IMR-90 (cell line): Measurements from ENCODE around the gene FOSB. TPM values are rescaled to one million over a fixed set of nuclear protein-coding genes. Genes with fewer than 3 reads are reported as not detected.

Source experiments
- ATAC-seq: fragments of 200-7000 bp; cut with Tn5 transposase; 2 replicates; pipeline ENCODE4 v1.9.1; 2020; ENCODE audit warnings: low read depth, mild to moderate bottlenecking, moderate library complexity
- BruUV-seq: library from RNA; stranded (reverse); fragments of 400-500 nt; replicated peaks from 2 replicates; lab custom pipeline; 2021; lab: Mats Ljungman, UMichigan
- CTCF ChIA-PET: fragments of 300-600 bp; formaldehyde crosslinking; extraction: SDS; loops from one replicate; lab custom pipeline; 2021; ENCODE audit warnings: antibody characterized with exemption; lab: Yijun Ruan, JAX
- POLR2A ChIA-PET: fragments of 300-600 bp; sonication (Branson Sonifier 250); formaldehyde crosslinking; loops from one replicate; lab custom pipeline; 2022; ENCODE audit warnings: antibody characterized with exemption; ENCODE audit not compliant: unreplicated experiment; lab: Charles Lee
- DNase-seq: peaks from one replicate; pipeline ENCODE4 v3.0.0; 2013
- H2AFZ ChIP-seq: replicated peaks from 2 replicates; pipeline ENCODE3; 2013; ENCODE audit warnings: low read length, mild to moderate bottlenecking; ENCODE audit not compliant: poor library complexity
- H2AK5ac ChIP-seq: 2 replicates; pipeline ENCODE4 v1.6.1; 2013; ENCODE audit warnings: low read depth, low read length, inconsistent platforms
- H2AK9ac ChIP-seq: replicated peaks from 2 replicates; pipeline ENCODE3; 2013; ENCODE audit warnings: mild to moderate bottlenecking, low read depth, low read length, moderate library complexity; ENCODE audit not compliant: poor library complexity
- H2BK120ac ChIP-seq: 2 replicates; pipeline ENCODE4 v1.6.1; 2013; ENCODE audit warnings: low read depth, low read length, inconsistent platforms
- H2BK15ac ChIP-seq: 3 replicates; pipeline ENCODE4 v1.6.1; 2013; ENCODE audit warnings: low read depth, low read length, inconsistent platforms
- H2BK20ac ChIP-seq: 2 replicates; pipeline ENCODE4 v1.6.1; 2013; ENCODE audit warnings: low read depth, mild to moderate bottlenecking, inconsistent platforms, low read length, moderate library complexity
- H2BK5ac ChIP-seq: 2 replicates; pipeline ENCODE4 v1.6.1; 2013; ENCODE audit warnings: mild to moderate bottlenecking, low read depth, low read length, inconsistent platforms; ENCODE audit not compliant: poor library complexity, severe bottlenecking
- H3K14ac ChIP-seq: replicated peaks from 2 replicates; pipeline ENCODE4 v1.6.1; 2013; ENCODE audit warnings: low read depth, low read length, inconsistent platforms
- H3K18ac ChIP-seq: 2 replicates; pipeline ENCODE4 v1.6.1; 2013; ENCODE audit warnings: low read depth, low read length, control low read depth
- H3K23ac ChIP-seq: 2 replicates; pipeline ENCODE4 v1.6.1; 2013; ENCODE audit warnings: low read depth, low read length, inconsistent platforms
- H3K27ac ChIP-seq: 2 replicates; pipeline ENCODE4 v1.5.1; 2013; ENCODE audit warnings: mild to moderate bottlenecking, control low read depth, low read length; ENCODE audit not compliant: insufficient read depth
- H3K27me3 ChIP-seq: 2 replicates; pipeline ENCODE4 v1.6.1; 2013; ENCODE audit warnings: low read length; ENCODE audit not compliant: control insufficient read depth, insufficient read depth
- H3K36me3 ChIP-seq: 2 replicates; pipeline ENCODE4 v1.6.1; 2013; ENCODE audit warnings: low read length, mixed read lengths; ENCODE audit not compliant: control insufficient read depth, insufficient read depth
- H3K4ac ChIP-seq: 2 replicates; pipeline ENCODE4 v1.6.1; 2013; ENCODE audit warnings: low read depth, low read length, inconsistent platforms
- H3K4me1 ChIP-seq: 2 replicates; pipeline ENCODE4 v1.6.1; 2013; ENCODE audit warnings: low read length, mixed read lengths; ENCODE audit not compliant: control insufficient read depth, insufficient read depth
- H3K4me2 ChIP-seq: 2 replicates; pipeline ENCODE4 v1.6.1; 2013; ENCODE audit warnings: low read depth, mild to moderate bottlenecking, control low read depth, low read length, moderate library complexity
- H3K4me3 ChIP-seq: 2 replicates; pipeline ENCODE4 v1.5.1; 2013; ENCODE audit warnings: low read depth, mild to moderate bottlenecking, control low read depth, low read length, moderate library complexity; ENCODE audit not compliant: insufficient read depth
- H3K56ac ChIP-seq: 2 replicates; pipeline ENCODE4 v1.6.1; 2013; ENCODE audit warnings: low read length, inconsistent platforms; ENCODE audit not compliant: insufficient read depth; ENCODE audit errors: extremely low read depth
- H3K79me1 ChIP-seq, 2 experiments: 2 replicates each; pipeline ENCODE4 v1.6.1; 2013; ENCODE audit warnings: low read length in 2 of 2, inconsistent platforms in 1 of 2, low read depth in 1 of 2
- H3K9ac ChIP-seq: 2 replicates; pipeline ENCODE4 v1.6.1; 2013; ENCODE audit warnings: low read depth, low read length, control low read depth
- H3K9me1 ChIP-seq: 2 replicates; pipeline ENCODE4 v1.6.1; 2013; ENCODE audit warnings: low read length, inconsistent platforms; ENCODE audit not compliant: insufficient read depth
- H3K9me3 ChIP-seq: 2 replicates; pipeline ENCODE4 v1.6.1; 2013; ENCODE audit warnings: low read length; ENCODE audit not compliant: control insufficient read depth, insufficient read depth
- H4K20me1 ChIP-seq: 2 replicates; pipeline ENCODE4 v1.6.1; 2013; ENCODE audit warnings: low read length, inconsistent platforms; ENCODE audit not compliant: insufficient read depth
- H4K5ac ChIP-seq: 2 replicates; pipeline ENCODE4 v1.6.1; 2013; ENCODE audit warnings: mild to moderate bottlenecking, low read depth, low read length, control low read depth
- H4K8ac ChIP-seq, 2 experiments: 2 replicates each; pipeline ENCODE4 v1.6.1; 2013; ENCODE audit warnings: low read depth in 2 of 2, low read length in 2 of 2, control low read depth in 1 of 2, inconsistent platforms in 1 of 2
- H4K91ac ChIP-seq: 2 replicates; pipeline ENCODE4 v1.6.1; 2013; ENCODE audit warnings: low read depth, low read length, inconsistent platforms; ENCODE audit not compliant: insufficient read depth
- BHLHE40 ChIP-seq: fragments of 150-350 bp; IDR thresholded peaks from 2 replicates; pipeline ENCODE4 v1.6.1; 2016; ENCODE audit warnings: mild to moderate bottlenecking, low read depth, low read length
- CEBPB ChIP-seq: IDR thresholded peaks from 2 replicates; pipeline ENCODE4 v1.6.1; 2012; ENCODE audit warnings: low read depth, low read length, improper control_type of control experiment
- CHD1 ChIP-seq: IDR thresholded peaks from 2 replicates; pipeline ENCODE4 v1.6.1; 2012; ENCODE audit warnings: low read depth, low read length, improper control_type of control experiment
- FOS ChIP-seq: fragments of 150-350 bp; IDR thresholded peaks from 2 replicates; pipeline ENCODE4 v1.6.1; 2016; ENCODE audit warnings: low read depth, low read length
- MAFK ChIP-seq: IDR thresholded peaks from 2 replicates; pipeline ENCODE4 v1.6.1; 2012; ENCODE audit warnings: low read depth, low read length, improper control_type of control experiment
- MAZ ChIP-seq: IDR thresholded peaks from 2 replicates; pipeline ENCODE4 v1.6.1; 2012; ENCODE audit warnings: low read depth, mild to moderate bottlenecking, low read length, improper control_type of control experiment, moderate library complexity, borderline replicate concordance
- MXI1 ChIP-seq: IDR thresholded peaks from 2 replicates; pipeline ENCODE4 v1.6.1; 2012; ENCODE audit warnings: low read depth, mild to moderate bottlenecking, low read length, moderate library complexity, borderline replicate concordance
- NFE2L2 ChIP-seq: fragments of 150-350 bp; IDR thresholded peaks from 2 replicates; pipeline ENCODE4 v1.6.1; 2016; ENCODE audit warnings: low read depth, mild to moderate bottlenecking, low read length
- POLR2A ChIP-seq: IDR thresholded peaks from 2 replicates; pipeline ENCODE4 v1.6.1; 2012; ENCODE audit warnings: mild to moderate bottlenecking, low read depth, low read length
- RCOR1 ChIP-seq: IDR thresholded peaks from 2 replicates; pipeline ENCODE4 v1.6.1; 2012; ENCODE audit warnings: mild to moderate bottlenecking, low read length, improper control_type of control experiment; ENCODE audit not compliant: insufficient replicate concordance
- RFX5 ChIP-seq: IDR thresholded peaks from 2 replicates; pipeline ENCODE4 v1.8.0; 2012; ENCODE audit warnings: low read depth, mild to moderate bottlenecking, low read length, moderate library complexity
- SMC3 ChIP-seq: fragments of 150-350 bp; IDR thresholded peaks from 2 replicates; pipeline ENCODE4 v1.6.1; 2016; ENCODE audit warnings: low read depth, mild to moderate bottlenecking, antibody characterized with exemption, low read length, moderate library complexity
- WGBS, 2 experiments: methylation state at CpG; one replicate each; pipeline versions ENCODE4 v1.1.5 to v1.1.7; 2013; ENCODE audit warnings: missing lambda C conversion rate in 2 of 2; ENCODE audit not compliant: insufficient read length in 1 of 2; ENCODE audit errors: extremely low coverage in 2 of 2; 5-methylcytosine and 5-hydroxymethylcytosine counted together
- dilution Hi-C: fragments of 300-500 bp; cut with HindIII; formaldehyde crosslinking; loops from one replicate; pipeline ENCODE4 v1.14.3; 2018; ENCODE audit warnings: low sequenced_read_pairs; ENCODE audit not compliant: unreplicated experiment
- in situ Hi-C: fragments of 300-500 bp; cut with MboI; formaldehyde crosslinking; loops from 3 replicates; pipeline ENCODE4 v1.14.3; 2019; ENCODE audit warnings: low sequenced_read_pairs, inconsistent platforms, mixed read lengths
- intact Hi-C: fragments of 100-400 bp; cut with micrococcal nuclease; formaldehyde crosslinking; loops from 2 replicates; pipeline ENCODE4 v1.10.0; 2022
- polyA plus RNA-seq, 3 experiments: library from polyadenylated mRNA; depleted of rRNA; stranded (reverse); fragments of >200 nt; gene quantifications; 2 replicates each; pipeline ENCODE4 v1.2.3, GENCODE V29; 2012; ENCODE audit warnings: low replicate concordance in 1 of 3
- total RNA-seq: library from RNA; depleted of rRNA; stranded (reverse); fragments of >200 nt; gene quantifications from 2 replicates; pipeline ENCODE4 v1.2.3, GENCODE V29; 2012
- TF ChIP-seq, protein P1 (sequence below): conservative IDR thresholded peaks from 2 replicates; pipeline ENCODE4 v1.5.1; 2012; ENCODE audit warnings: mild to moderate bottlenecking, low read depth, low read length, improper control_type of control experiment
- TF ChIP-seq, protein P2 (sequence below): fragments of 150-350 bp; IDR thresholded peaks from 2 replicates; pipeline ENCODE4 v1.6.1; 2017; ENCODE audit warnings: mild to moderate bottlenecking, antibody characterized with exemption, low read length, low read depth
- TF ChIP-seq, protein P3 (sequence below): fragments of 150-350 bp; IDR thresholded peaks from 2 replicates; pipeline ENCODE4 v1.6.1; 2016; ENCODE audit warnings: low read depth, mild to moderate bottlenecking, low read length, moderate library complexity, borderline replicate concordance

The FOSB gene
- total and polyA plus RNA-seq, 2 of the 4 experiments (the other 2 are of a cell fraction) = 11.1 to 15.6 TPM

DNA sequence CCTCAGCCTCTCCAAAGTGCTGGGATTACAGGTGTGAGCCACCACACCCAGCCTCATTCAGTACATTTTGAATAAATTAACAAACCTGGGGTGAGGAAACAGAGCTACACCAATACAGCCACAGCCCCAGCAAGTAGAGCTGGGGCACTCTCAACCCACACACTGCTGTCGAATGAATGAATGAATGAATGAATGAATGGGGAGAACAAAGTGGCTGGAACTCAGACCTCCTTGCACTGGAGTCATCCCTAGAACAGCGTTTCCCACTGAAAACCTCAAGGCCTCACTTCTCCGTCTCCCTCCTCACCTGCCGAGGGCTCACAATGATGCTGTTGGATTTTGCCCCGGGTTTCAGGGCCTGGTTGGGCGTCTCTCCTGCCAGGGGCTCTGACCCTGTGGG lies 46.9 kb upstream of the FOSB start:
- Histone ChIP-seq H3K27ac (no peak overlapping the region), H3K27me3 (no peaks in the 10 kb centered on the region), H2AFZ (no peak overlapping the region), H3K9ac (no peak overlapping the region), H2AK9ac (no peak overlapping the region), H3K4me1 (peaks cover 5% of the 10 kb centered on the region), H3K4me3 (no peak overlapping the region), H3K9me1 (no peaks in the 10 kb centered on the region; the same call in 1 of the 2 replicates), H3K4ac (no peak overlapping the region), H3K9me3 (no peaks in the 10 kb centered on the region), H3K36me3 (peaks cover 39% of the 10 kb centered on the region), H4K20me1 (no peaks in the 10 kb centered on the region), H2BK5ac (no peak overlapping the region), H4K91ac (no peak overlapping the region), H3K23ac (no peak overlapping the region), H2AK5ac (no peak overlapping the region), H3K4me2 (no peak overlapping the region), H2BK120ac (no peak overlapping the region), H3K79me1 (peaks cover 14 to 47% of the 10 kb centered on the region in 2 experiments), H3K18ac (no peak overlapping the region), H3K14ac (no peak overlapping the region), H2BK20ac (no peak overlapping the region), H4K8ac (no peak overlapping the region), H3K56ac (no peak overlapping the region), H2BK15ac (no peak overlapping the region), H4K5ac (no peak overlapping the region)
- dilution Hi-C loops = no loop called here
- no peak for TF ChIP-seq POLR2A
- TF ChIP-seq BHLHE40 = no peak
- TF ChIP-seq FOS = no peak
- TF ChIP-seq NFE2L2 = no peak
- no peak for TF ChIP-seq SMC3
- no peak for TF ChIP-seq RFX5
- no peak for TF ChIP-seq MAZ
- TF ChIP-seq CHD1 = no peak
- TF ChIP-seq, protein P1, sequence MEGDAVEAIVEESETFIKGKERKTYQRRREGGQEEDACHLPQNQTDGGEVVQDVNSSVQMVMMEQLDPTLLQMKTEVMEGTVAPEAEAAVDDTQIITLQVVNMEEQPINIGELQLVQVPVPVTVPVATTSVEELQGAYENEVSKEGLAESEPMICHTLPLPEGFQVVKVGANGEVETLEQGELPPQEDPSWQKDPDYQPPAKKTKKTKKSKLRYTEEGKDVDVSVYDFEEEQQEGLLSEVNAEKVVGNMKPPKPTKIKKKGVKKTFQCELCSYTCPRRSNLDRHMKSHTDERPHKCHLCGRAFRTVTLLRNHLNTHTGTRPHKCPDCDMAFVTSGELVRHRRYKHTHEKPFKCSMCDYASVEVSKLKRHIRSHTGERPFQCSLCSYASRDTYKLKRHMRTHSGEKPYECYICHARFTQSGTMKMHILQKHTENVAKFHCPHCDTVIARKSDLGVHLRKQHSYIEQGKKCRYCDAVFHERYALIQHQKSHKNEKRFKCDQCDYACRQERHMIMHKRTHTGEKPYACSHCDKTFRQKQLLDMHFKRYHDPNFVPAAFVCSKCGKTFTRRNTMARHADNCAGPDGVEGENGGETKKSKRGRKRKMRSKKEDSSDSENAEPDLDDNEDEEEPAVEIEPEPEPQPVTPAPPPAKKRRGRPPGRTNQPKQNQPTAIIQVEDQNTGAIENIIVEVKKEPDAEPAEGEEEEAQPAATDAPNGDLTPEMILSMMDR = no peak
- TF ChIP-seq, protein P2, sequence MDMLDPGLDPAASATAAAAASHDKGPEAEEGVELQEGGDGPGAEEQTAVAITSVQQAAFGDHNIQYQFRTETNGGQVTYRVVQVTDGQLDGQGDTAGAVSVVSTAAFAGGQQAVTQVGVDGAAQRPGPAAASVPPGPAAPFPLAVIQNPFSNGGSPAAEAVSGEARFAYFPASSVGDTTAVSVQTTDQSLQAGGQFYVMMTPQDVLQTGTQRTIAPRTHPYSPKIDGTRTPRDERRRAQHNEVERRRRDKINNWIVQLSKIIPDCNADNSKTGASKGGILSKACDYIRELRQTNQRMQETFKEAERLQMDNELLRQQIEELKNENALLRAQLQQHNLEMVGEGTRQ = no peak
- TF ChIP-seq CEBPB = no peak
- TF ChIP-seq MXI1 = no peak
- no peak for TF ChIP-seq MAFK
- TF ChIP-seq, protein P3, sequence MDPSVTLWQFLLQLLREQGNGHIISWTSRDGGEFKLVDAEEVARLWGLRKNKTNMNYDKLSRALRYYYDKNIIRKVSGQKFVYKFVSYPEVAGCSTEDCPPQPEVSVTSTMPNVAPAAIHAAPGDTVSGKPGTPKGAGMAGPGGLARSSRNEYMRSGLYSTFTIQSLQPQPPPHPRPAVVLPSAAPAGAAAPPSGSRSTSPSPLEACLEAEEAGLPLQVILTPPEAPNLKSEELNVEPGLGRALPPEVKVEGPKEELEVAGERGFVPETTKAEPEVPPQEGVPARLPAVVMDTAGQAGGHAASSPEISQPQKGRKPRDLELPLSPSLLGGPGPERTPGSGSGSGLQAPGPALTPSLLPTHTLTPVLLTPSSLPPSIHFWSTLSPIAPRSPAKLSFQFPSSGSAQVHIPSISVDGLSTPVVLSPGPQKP = no peak
- no peak for TF ChIP-seq RCOR1
- intact Hi-C loops = no loop called here
- ATAC-seq (no peak), DNase-seq (no peak)
- in situ Hi-C loops = no loop called here
- WGBS, 2 experiments = 96% methylated on average over 4 of the region's 6 CpGs; no CpG with 5 or more reads in 1 of the 2 experiments
- POLR2A ChIA-PET = no interaction called here
- BruUV-seq = no TSS peak
- CTCF ChIA-PET = no interaction called here
